Measurements from ENCODE around the gene MYT1. TPM values are rescaled to one million over a fixed set of nuclear protein-coding genes. Genes with fewer than 3 reads are reported as not detected.

Gene MYT1
- total RNA-seq, 2 donors from 2014 or later: 0.16 TPM; not detected in 1

DNA sequence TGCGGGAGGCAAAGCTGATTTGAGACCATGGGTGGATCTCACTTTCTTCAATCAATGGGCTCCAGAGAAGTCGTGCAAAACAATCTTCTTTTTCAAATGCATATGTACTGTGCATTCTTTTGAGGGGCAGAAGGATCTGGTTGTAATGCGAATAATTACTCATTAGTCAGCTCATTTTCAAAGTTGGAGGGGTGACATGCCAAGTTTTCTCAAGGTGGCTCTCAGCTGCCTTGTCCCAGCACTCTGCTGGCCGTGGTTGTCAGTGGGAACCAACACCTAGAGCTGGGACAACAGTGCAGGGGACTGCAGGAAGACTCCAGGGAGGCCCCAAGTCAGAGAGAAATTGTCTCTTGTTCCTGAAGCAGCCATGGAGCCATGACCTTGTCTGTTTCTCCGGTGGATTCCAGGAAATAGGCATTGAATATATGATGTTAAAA, 25.3 kb downstream of the MYT1 start:
- H3K9me3 Mint-ChIP-seq: no peaks in the 10 kb centered on the region
- ATAC-seq (no peak), DNase-seq (ENCODE audit: low spot score in 2 of 2) (no peak)
- H3K27ac Mint-ChIP-seq: no peak overlapping the region
- H3K36me3 Mint-ChIP-seq: no peaks in the 10 kb centered on the region

GRCh38 chr20:64189986-64190385, 25.7 kb downstream of the MYT1 start:
- Mint-ChIP-seq H3K9me3 (no peaks in the 10 kb centered on the region), H3K36me3 (no peaks in the 10 kb centered on the region), H3K27ac (no peak overlapping the region)
- ATAC-seq (no peak), DNase-seq (ENCODE audit: low spot score in 2 of 2) (no peak)

DNA sequence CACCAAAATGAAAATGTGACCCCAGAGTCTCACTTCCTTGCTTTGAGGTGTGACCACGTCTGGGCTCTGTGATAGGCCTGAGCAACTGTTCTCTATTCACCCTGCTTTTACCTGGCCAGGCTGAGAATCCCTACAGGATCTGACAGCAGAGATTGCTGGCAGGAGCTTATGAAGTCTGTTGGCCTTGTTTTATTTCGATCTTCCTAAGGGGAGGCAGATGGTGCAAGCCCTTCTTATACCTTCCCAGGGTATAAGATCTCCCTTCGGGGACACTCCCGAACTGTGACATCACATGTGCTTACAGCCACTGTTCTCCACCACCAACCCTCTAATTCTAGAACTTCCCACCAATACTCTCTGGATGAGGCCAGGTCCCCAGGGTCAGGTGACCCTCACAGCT, 26.8 kb downstream of the MYT1 start:
- Mint-ChIP-seq H3K36me3 (no peaks in the 10 kb centered on the region), H3K9me3 (no peaks in the 10 kb centered on the region), H3K27ac (no peak overlapping the region)
- ATAC-seq: no peak
- no peak for DNase-seq (ENCODE audit: low spot score in 2 of 2)

GRCh38 chr20:64192406-64192805, 28.2 kb downstream of the MYT1 start:
- Mint-ChIP-seq H3K36me3 (no peaks in the 10 kb centered on the region), H3K9me3 (no peaks in the 10 kb centered on the region), H3K27ac (no peak overlapping the region)
- ATAC-seq (no peak), DNase-seq (ENCODE audit: low spot score in 2 of 2) (no peak)

DNA sequence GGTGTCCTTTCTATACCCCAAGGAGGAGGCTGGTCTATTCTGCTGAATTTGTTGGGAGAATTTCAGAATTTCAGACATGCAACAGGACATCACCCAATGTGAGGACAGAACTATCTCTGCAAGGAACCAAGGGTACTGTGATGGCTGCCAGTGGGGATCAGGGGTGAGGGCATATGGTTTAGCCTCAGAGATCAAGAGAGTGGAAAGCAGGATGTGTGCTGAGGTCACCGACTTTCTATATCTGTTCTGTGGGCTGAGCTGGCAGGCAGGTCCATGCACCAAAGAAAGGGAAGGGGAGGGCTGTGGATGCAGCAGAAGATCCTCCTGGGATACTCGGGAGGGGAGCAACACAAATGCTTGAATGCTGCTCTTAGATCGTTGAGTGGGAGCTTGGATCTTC, 28.8 kb downstream of the MYT1 start:
- H3K36me3 Mint-ChIP-seq: no peaks in the 10 kb centered on the region
- no peaks in the 10 kb centered on the region for H3K9me3 Mint-ChIP-seq
- DNase-seq (ENCODE audit: low spot score in 2 of 2): no peak
- no peak overlapping the region for H3K27ac Mint-ChIP-seq
- no peak for ATAC-seq

GRCh38 chr20:64194269-64194668, 30.0 kb downstream of the MYT1 start:
- ATAC-seq (no peak), DNase-seq (ENCODE audit: low spot score in 2 of 2) (no peak)
- H3K9me3 Mint-ChIP-seq: no peaks in the 10 kb centered on the region
- peak overlapping the region in 1 of 2 donors; percentile 6 for H3K27ac Mint-ChIP-seq
- no peaks in the 10 kb centered on the region for H3K36me3 Mint-ChIP-seq

GRCh38 chr20:64196309-64196708, 32.1 kb downstream of the MYT1 start:
- ATAC-seq: no peak
- H3K9me3 Mint-ChIP-seq: no peaks in the 10 kb centered on the region

GRCh38 chr20:64196847-64197306, 32.6 kb downstream of the MYT1 start:
- Mint-ChIP-seq H3K27ac (no peak overlapping the region), H3K9me3 (no peaks in the 10 kb centered on the region), H3K36me3 (no peaks in the 10 kb centered on the region)
- DNase-seq (ENCODE audit: low spot score in 2 of 2): no peak
- no peak for ATAC-seq

More at GRCh38 chr20:64196309-64196708, 32.1 kb downstream of the MYT1 start:
- no peak for DNase-seq (ENCODE audit: low spot score in 2 of 2)
- Mint-ChIP-seq H3K36me3 (no peaks in the 10 kb centered on the region), H3K27ac (no peak overlapping the region)

- Mint-ChIP-seq H3K27ac (no peak overlapping the region), H3K36me3 (no peaks in the 10 kb centered on the region), H3K9me3 (no peaks in the 10 kb centered on the region)
- ATAC-seq (no peak), DNase-seq (ENCODE audit: low spot score in 2 of 2) (no peak)
Measured at GRCh38 chr20:64198347-64198746, 34.1 kb downstream of the MYT1 start.

GRCh38 chr20:64199395-64199794, 35.1 kb downstream of the MYT1 start:
- H3K27ac Mint-ChIP-seq: no peak overlapping the region
- no peak for ATAC-seq
- H3K36me3 Mint-ChIP-seq: no peaks in the 10 kb centered on the region

GRCh38 chr20:64200740-64201139, 36.5 kb downstream of the MYT1 start:
- no peaks in the 10 kb centered on the region for H3K9me3 Mint-ChIP-seq
- H3K27ac Mint-ChIP-seq: no peak overlapping the region
- H3K36me3 Mint-ChIP-seq: no peaks in the 10 kb centered on the region
- ATAC-seq: no peak
- no peak for DNase-seq (ENCODE audit: low spot score in 2 of 2)

More at GRCh38 chr20:64199395-64199794, 35.1 kb downstream of the MYT1 start:
- DNase-seq (ENCODE audit: low spot score in 2 of 2): no peak
- no peaks in the 10 kb centered on the region for H3K9me3 Mint-ChIP-seq

DNA sequence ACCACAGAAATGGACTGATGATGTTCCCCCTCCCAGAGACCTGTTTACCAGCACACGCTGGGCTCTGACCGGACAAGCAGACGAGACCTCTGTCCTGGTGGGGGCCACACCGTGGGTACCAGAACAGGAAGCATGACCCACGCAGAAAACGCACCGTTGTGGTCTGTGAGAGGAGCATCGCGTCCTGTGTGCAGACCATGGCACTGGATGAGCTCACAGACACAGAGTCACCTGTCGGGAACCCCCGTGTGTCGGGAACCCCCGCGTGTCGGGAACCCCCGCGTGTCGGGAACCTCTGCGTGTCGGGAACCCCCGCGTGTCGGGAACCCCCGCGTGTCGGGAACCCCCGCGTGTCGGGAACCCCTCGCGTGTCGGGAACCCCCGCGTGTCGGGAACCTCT, 37.4 kb downstream of the MYT1 start:
- H3K9me3 Mint-ChIP-seq: no peaks in the 10 kb centered on the region
- DNase-seq (ENCODE audit: low spot score in 2 of 2): no peak
- no peak overlapping the region for H3K27ac Mint-ChIP-seq
- H3K36me3 Mint-ChIP-seq: no peaks in the 10 kb centered on the region
- ATAC-seq: no peak

DNA sequence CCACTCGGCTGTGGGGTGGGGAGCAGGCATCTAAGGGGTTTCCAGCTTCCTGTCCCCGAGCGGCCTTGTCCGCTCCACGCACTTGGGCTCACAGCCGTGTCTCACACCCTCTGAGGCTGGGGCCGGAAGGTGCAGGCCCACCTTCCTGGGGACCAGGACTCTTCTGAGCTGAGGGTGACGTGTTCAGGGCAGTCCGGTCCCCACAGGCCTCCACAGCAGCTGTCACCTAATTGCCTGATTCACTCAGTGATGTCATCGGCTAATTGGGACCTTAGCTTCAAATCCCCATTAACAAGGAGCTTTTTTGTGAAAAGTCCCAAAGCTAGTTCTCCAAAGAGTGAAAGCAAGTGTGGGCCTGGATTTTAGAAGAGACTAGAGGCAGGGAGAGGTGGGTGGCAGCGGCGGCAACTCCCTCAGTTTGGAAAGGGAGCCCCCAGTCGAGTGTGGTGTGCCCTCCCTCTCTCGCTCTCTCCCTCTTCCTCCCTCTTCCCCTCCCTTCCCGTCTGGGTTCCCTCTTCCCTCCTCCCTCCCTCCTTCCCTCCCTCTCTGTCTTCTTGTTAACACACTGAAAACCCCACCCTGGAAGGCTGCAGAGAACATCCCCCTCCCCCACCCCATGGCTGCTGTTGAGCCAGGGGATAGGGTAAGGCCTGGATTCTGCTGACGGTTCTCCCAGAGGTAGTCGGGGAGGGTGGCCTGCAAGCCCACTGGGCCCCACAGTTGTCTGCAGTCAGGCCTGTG, 39.0 kb downstream of the MYT1 start:
- no peak for DNase-seq (ENCODE audit: low spot score in 2 of 2)
- ATAC-seq: no peak
- Mint-ChIP-seq H3K27ac (no peak overlapping the region), H3K9me3 (no peaks in the 10 kb centered on the region), H3K36me3 (no peaks in the 10 kb centered on the region)

GRCh38 chr20:64205611-64206026, 41.4 kb downstream of the MYT1 start:
- no peak for DNase-seq (ENCODE audit: low spot score in 2 of 2)
- Mint-ChIP-seq H3K36me3 (no peaks in the 10 kb centered on the region), H3K27ac (no peak overlapping the region), H3K9me3 (no peaks in the 10 kb centered on the region)
- no peak for ATAC-seq

GRCh38 chr20:64206614-64207013, 42.4 kb downstream of the MYT1 start:
- H3K27ac Mint-ChIP-seq: no peak overlapping the region
- DNase-seq (ENCODE audit: low spot score in 2 of 2) (no peak), ATAC-seq (no peak)
- no peaks in the 10 kb centered on the region for H3K36me3 Mint-ChIP-seq
- H3K9me3 Mint-ChIP-seq: no peaks in the 10 kb centered on the region

DNA sequence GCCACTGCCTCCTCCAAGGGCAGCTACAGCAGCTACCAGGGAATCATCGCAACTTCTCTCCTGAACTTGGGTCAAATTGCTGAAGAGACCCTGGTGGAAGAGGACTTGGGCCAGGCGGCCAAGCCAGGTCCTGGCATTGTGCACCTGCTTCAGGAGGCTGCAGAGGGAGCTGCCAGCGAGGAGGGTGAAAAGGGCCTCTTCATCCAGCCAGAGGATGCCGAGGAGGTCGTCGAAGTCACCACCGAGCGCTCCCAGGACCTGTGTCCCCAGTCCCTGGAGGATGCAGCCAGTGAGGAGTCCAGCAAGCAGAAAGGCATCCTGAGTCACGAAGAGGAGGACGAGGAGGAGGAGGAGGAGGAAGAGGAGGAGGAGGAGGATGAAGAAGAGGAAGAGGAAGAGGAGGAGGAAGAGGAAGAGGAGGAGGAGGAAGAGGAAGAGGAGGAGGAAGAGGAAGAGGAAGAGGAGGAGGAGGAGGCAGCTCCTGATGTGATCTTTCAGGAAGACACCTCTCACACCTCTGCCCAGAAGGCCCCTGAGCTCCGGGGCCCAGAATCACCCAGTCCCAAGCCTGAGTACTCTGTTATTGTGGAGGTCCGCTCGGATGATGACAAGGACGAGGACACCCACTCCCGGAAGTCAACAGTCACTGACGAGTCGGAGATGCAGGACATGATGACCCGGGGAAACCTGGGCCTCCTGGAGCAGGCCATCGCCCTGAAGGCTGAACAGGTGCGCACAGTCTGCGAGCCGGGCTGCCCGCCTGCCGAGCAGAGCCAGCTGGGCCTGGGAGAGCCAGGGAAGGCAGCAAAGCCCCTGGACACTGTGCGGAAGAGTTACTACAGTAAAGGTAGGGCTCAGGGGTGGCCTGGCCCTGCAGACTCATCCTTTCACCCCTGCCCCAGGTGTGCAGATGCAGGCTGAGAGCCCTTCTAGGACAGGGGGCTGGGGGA, 43.7 kb downstream of the MYT1 start:
- ATAC-seq (no peak), DNase-seq (ENCODE audit: low spot score in 2 of 2) (no peak)
- H3K9me3 Mint-ChIP-seq: no peaks in the 10 kb centered on the region
- H3K27ac Mint-ChIP-seq: no peak overlapping the region
- no peaks in the 10 kb centered on the region for H3K36me3 Mint-ChIP-seq

- H3K27ac Mint-ChIP-seq: no peak overlapping the region
- DNase-seq (ENCODE audit: low spot score in 2 of 2): no peak
- no peak for ATAC-seq
- no peaks in the 10 kb centered on the region for H3K36me3 Mint-ChIP-seq
- H3K9me3 Mint-ChIP-seq: no peaks in the 10 kb centered on the region
Measured at GRCh38 chr20:64209148-64209547, 44.9 kb downstream of the MYT1 start.
